Activated naive CD4-positive, alpha-beta T cell treated with anti-CD3 and anti-CD28 coated beads, Interleukin-2, amount 10 ng/mL, durations not matched to agents 7 days and 5 days (primary cell): ENCODE data around the gene ADCY10.

Experiments used
- CTCF ChIA-PET: fragments of 350-600 bp; sonication (Branson Sonifier 250); formaldehyde crosslinking; loops from one replicate; lab custom pipeline; 2021; ENCODE audit warnings: antibody characterized with exemption; lab: Charles Lee
- DNase-seq: peaks from one replicate; pipeline ENCODE4 v3.0.0-alpha.2; 2020
- H3K27ac Mint-ChIP-seq: one replicate; pipeline ENCODE4 v1.8.0; 2021; ENCODE audit warnings: mild to moderate bottlenecking, moderate library complexity, mixed read lengths
- H3K27me3 Mint-ChIP-seq: one replicate; pipeline ENCODE4 v1.8.0; 2021; ENCODE audit warnings: mild to moderate bottlenecking, mixed read lengths
- H3K36me3 Mint-ChIP-seq: one replicate; pipeline ENCODE4 v1.8.0; 2021; ENCODE audit warnings: mixed read lengths
- H3K4me1 Mint-ChIP-seq: one replicate; pipeline ENCODE4 v1.8.0; 2021; ENCODE audit warnings: mixed read lengths
- H3K4me3 Mint-ChIP-seq: one replicate; pipeline ENCODE4 v1.8.0; 2021; ENCODE audit warnings: mild to moderate bottlenecking, moderate library complexity, mixed read lengths
- H3K9me3 Mint-ChIP-seq: one replicate; pipeline ENCODE4 v1.8.0; 2021; ENCODE audit warnings: mixed read lengths

ADCY10 gene, protein sequence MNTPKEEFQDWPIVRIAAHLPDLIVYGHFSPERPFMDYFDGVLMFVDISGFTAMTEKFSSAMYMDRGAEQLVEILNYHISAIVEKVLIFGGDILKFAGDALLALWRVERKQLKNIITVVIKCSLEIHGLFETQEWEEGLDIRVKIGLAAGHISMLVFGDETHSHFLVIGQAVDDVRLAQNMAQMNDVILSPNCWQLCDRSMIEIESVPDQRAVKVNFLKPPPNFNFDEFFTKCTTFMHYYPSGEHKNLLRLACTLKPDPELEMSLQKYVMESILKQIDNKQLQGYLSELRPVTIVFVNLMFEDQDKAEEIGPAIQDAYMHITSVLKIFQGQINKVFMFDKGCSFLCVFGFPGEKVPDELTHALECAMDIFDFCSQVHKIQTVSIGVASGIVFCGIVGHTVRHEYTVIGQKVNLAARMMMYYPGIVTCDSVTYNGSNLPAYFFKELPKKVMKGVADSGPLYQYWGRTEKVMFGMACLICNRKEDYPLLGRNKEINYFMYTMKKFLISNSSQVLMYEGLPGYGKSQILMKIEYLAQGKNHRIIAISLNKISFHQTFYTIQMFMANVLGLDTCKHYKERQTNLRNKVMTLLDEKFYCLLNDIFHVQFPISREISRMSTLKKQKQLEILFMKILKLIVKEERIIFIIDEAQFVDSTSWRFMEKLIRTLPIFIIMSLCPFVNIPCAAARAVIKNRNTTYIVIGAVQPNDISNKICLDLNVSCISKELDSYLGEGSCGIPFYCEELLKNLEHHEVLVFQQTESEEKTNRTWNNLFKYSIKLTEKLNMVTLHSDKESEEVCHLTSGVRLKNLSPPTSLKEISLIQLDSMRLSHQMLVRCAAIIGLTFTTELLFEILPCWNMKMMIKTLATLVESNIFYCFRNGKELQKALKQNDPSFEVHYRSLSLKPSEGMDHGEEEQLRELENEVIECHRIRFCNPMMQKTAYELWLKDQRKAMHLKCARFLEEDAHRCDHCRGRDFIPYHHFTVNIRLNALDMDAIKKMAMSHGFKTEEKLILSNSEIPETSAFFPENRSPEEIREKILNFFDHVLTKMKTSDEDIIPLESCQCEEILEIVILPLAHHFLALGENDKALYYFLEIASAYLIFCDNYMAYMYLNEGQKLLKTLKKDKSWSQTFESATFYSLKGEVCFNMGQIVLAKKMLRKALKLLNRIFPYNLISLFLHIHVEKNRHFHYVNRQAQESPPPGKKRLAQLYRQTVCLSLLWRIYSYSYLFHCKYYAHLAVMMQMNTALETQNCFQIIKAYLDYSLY (N-terminal part only)

DNA sequence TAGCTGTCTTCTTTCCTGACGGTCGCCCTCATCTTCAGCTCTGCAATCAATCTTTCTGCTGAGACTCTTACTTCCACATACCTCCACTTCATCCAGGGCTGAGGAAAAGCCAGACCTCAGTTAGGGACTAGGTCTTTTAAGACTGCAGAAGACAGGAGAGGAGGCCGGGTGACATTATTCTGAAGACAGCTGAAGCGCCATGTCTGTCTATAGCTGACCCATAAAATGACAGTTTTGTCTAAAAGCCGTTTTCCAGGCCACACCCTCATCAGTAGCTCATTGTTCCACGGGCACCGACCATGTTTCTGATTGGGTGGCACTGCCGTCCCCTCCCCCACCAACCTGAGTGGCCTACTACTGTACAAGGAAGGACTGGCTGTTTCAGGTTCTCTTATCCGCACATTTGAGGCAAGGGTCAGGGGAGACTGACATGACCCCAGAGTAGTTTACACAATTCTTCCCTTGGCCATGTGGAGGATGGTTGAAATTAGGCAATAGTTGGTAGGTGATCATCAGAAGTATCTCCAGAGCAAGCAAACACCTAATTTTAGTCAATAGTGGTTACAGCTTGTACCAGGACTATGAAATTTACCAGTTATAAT lies at the start of gene ADCY10:
TSS of gene ADCY10 (minus strand) at position 240 of the 602 bp plus-strand sequence. CDS start 8,994 bp downstream, outside the sequence.
- Mint-ChIP-seq H3K27me3 (no peaks in the 10 kb centered on the region), H3K4me3 (no peak within 1 kb of the TSS), H3K36me3 (peaks cover 8% of the 10 kb centered on the region), H3K9me3 (peaks cover 6% of the 10 kb centered on the region), H3K27ac (no peak within 1 kb of the TSS), H3K4me1 (no peaks in the 10 kb centered on the region)
- no peak for DNase-seq
- CTCF ChIA-PET, result interaction anchor here (0.9 kb wide), 1 partner anchor 169 kb away, joined by 4 read pairs; no protein-coding TSS in a partner anchor

DNA sequence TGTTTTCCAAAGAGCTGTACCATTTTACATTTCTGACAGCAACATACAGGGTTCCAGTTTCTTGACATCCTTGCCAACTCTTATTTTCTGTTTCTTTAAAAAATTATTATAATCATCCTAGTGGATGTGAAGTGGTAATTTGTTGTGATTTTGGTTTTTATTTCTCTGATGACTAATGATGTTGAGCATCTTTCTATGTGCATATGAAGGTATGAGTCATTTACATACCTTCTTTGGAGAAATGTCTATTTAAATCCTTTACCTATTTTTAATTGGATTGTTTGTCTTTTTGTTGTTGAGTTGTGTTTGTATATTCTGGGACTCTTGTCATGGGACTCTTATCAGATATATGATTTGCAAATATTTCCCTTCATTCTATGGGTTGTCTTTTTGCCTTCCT lies 43.8 kb upstream of the ADCY10 start:
- CTCF ChIA-PET, result no interaction called here
- DNase-seq, result no peak
- Mint-ChIP-seq H3K27ac (no peak overlapping the region), H3K36me3 (peaks cover 18% of the 10 kb centered on the region), H3K9me3 (no peaks in the 10 kb centered on the region), H3K4me1 (peaks cover 2% of the 10 kb centered on the region), H3K27me3 (no peaks in the 10 kb centered on the region), H3K4me3 (no peak overlapping the region)

DNA sequence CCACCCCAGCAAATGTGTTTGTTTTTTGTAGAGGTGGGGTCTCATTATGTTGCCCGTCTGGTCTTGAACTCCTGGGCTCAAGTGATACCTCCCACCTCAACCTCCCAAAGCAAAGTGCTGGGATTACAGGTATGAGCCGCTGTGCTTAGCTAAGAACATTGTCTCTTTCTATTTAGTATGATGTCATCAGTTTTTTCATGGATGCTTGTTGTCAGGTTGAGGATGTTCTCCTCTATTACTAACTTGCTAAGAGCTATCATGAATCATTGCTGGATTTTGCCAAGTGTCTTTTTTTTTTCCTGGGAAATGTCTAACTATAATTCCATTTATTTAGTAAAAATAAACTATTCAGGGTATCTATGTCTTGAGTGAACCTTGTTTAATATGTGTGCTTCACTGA lies 42.0 kb upstream of the ADCY10 start:
- Mint-ChIP-seq H3K4me1 (peaks cover 2% of the 10 kb centered on the region), H3K9me3 (no peaks in the 10 kb centered on the region), H3K36me3 (peaks cover 24% of the 10 kb centered on the region), H3K27me3 (no peaks in the 10 kb centered on the region), H3K4me3 (no peak overlapping the region), H3K27ac (no peak overlapping the region)
- CTCF ChIA-PET, result no interaction called here
- no peak for DNase-seq

DNA sequence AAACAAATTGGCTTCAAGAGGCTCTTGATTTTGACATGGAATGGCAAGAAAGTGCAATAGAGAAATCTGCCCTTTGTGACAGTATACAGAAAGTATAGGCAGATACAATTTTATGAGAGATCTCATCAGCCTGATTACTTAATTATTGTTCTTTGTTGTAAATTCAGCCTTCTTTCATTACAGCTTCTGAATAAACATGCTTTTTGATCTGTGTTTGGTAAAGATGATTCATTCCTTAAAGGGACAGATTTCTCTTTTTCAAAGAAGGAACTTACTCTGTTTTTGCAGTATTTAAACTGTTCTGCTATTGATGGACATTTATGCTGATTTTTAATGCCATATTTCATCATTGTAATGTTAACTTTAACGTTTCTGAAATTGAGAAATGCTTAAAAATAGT lies 36.6 kb upstream of the ADCY10 start:
- H3K27ac Mint-ChIP-seq, result no peak overlapping the region
- CTCF ChIA-PET, result no interaction called here
- peaks cover 18% of the 10 kb centered on the region for H3K4me1 Mint-ChIP-seq
- H3K4me3 Mint-ChIP-seq, result no peak overlapping the region
- no peak for DNase-seq
- no peaks in the 10 kb centered on the region for H3K9me3 Mint-ChIP-seq
- H3K27me3 Mint-ChIP-seq, result no peaks in the 10 kb centered on the region
- H3K36me3 Mint-ChIP-seq, result peaks cover 28% of the 10 kb centered on the region

DNA sequence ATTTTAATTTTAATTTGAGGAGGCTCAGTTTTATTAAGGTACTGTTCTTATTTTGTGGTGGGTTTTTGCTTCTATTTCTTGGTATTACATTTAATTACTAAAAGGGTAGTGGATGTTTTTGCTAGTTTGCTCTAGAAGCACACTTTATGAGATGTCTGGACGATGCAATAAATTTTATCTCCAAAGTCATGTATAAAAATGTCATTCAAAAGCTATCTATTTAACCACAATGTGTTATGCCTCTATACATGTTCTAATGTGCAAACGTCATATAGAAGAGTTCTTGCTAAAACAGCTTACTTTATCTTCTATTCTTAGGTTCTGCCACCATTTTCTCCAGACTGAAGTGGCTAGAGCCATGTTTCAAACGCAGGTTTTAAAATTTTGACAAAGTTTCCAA lies 35.9 kb upstream of the ADCY10 start:
- no peak for DNase-seq
- H3K27ac Mint-ChIP-seq, result no peak overlapping the region
- peaks cover 16% of the 10 kb centered on the region for H3K4me1 Mint-ChIP-seq
- H3K27me3 Mint-ChIP-seq, result no peaks in the 10 kb centered on the region
- H3K9me3 Mint-ChIP-seq, result no peaks in the 10 kb centered on the region
- H3K36me3 Mint-ChIP-seq, result peaks cover 24% of the 10 kb centered on the region
- CTCF ChIA-PET, result interaction anchor here (0.6 to 0.9 kb wide), 2 partner anchors 9 to 12 kb away, joined by 3 read pairs; partner anchors contain the start of gene MPC2
- no peak overlapping the region for H3K4me3 Mint-ChIP-seq

DNA sequence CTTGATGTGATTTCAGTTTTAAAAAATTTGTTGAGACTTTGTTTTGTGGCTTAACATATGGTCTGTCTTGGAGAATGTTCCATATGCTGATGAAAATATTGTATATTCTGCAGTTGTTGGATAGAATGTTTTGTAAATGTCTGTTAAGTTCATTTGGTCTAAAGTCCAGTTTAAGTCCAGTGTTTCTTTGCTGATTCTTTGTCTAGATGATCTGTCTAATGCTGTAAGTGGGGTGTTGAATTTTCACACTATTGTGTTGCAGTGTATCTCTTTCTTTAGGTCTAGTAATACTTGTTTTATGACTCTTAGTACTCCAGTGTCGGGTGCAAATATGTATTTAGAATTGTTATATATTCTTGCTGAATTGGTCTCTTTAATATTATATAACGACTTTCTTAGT lies 33.8 kb upstream of the ADCY10 start:
- CTCF ChIA-PET, result no interaction called here
- H3K27me3 Mint-ChIP-seq, result no peaks in the 10 kb centered on the region

DNA sequence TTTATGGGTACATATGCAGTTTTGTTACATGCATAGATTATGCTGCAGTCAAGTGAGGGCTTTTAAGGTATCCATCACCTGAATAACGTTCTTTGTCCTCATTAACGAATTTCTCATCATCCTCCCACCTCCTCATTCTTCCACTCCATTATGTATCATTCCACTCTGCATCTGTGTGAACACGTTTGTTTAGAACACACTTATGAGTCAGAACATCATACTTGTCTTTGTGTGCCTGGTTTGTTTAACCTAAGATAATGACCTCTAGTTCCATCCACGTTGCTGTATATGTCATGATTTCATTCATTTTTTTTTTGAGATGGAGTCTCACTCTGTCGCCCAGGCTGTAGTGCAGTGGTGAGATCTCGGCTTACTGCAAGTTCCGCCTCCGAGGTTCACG lies 29.6 kb upstream of the ADCY10 start:
- Mint-ChIP-seq H3K27ac (no peak overlapping the region), H3K4me3 (no peak overlapping the region), H3K4me1 (peaks cover 23% of the 10 kb centered on the region), H3K27me3 (no peaks in the 10 kb centered on the region), H3K36me3 (peaks cover 17% of the 10 kb centered on the region), H3K9me3 (peaks cover 2% of the 10 kb centered on the region)
- CTCF ChIA-PET, result no interaction called here
- no peak for DNase-seq

More for the DNA sequence above, 33.8 kb upstream of the ADCY10 start:
- Mint-ChIP-seq H3K36me3 (peaks cover 27% of the 10 kb centered on the region), H3K4me1 (peaks cover 18% of the 10 kb centered on the region), H3K4me3 (no peak overlapping the region), H3K27ac (no peak overlapping the region), H3K9me3 (peaks cover 2% of the 10 kb centered on the region)
- DNase-seq, result no peak

DNA sequence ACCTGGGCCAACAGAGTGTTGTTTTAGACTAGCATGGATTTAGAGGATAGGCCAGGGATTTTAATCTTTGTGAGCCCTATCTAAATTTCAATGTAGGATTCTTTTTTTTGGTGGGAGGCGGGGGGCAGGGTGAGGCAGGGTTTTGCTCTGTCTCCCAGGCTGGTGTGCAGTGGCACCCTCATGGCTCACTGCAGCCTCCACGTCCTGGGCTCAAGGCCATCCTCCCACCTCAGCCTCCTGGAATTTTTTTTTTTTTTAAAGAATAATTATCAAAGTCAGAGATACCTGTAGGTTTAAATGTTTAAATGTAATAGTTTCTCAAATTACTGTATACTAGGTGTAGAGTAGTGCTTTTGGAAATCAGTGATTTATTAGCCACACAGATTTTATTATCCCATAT lies 26.3 kb upstream of the ADCY10 start:
- CTCF ChIA-PET, result no interaction called here
- no peak for DNase-seq
- Mint-ChIP-seq H3K4me3 (no peak overlapping the region), H3K27ac (no peak overlapping the region), H3K27me3 (no peaks in the 10 kb centered on the region), H3K4me1 (peaks cover 13% of the 10 kb centered on the region), H3K9me3 (peaks cover 2% of the 10 kb centered on the region), H3K36me3 (peaks cover 15% of the 10 kb centered on the region)

DNA sequence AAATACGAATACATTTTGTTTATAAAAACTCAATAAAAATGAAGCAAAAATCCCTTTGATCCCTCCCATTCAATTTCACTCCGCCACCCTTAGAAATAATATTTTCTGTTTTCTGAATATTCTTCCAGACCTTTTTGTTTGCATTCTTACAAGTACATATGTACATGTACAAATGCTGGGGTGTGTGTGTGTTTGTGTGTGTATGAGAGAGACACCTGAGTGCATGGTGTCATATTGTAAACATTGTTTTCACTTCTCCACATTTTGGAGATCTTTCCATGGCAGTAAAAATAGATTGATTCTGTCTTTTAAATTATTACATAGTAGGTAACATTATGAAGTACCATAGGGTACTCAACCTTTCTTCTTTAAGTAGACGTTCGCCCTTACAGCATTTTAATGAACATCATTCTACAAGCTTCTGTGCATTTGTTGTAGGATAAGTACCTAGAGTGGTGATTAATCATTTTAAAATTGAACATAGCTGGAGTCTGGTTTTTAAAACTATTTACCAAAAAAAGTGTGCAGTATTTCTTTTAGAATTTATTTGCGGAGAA lies 24.2 kb upstream of the ADCY10 start:
- no peaks in the 10 kb centered on the region for H3K27me3 Mint-ChIP-seq
- H3K36me3 Mint-ChIP-seq, result peaks cover 3% of the 10 kb centered on the region
- DNase-seq, result no peak
- H3K27ac Mint-ChIP-seq, result peak overlapping the region; percentile 92
- no peaks in the 10 kb centered on the region for H3K9me3 Mint-ChIP-seq
- H3K4me3 Mint-ChIP-seq, result peak overlapping the region; percentile 81
- H3K4me1 Mint-ChIP-seq, result peaks cover 27% of the 10 kb centered on the region
- CTCF ChIA-PET, result no interaction called here

DNA sequence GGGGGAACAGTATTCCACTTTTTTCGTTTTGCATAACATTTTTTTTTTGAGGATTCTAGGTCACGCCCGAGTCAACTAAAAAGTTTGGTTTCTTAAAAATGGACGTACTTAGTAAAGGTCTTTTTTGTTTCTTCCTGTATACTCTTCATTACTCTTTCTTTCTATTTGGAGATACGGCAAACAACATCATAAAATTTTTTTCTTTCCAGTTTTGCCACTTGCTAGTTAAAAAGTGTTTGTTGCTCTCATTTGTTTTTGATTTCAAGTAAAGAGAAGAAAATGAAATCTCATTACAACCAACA lies 23.7 kb upstream of the ADCY10 start:
- Mint-ChIP-seq H3K27ac (peak overlapping the region; percentile 92), H3K4me1 (peaks cover 31% of the 10 kb centered on the region), H3K4me3 (peak overlapping the region; percentile 81), H3K36me3 (peaks cover 2% of the 10 kb centered on the region), H3K9me3 (no peaks in the 10 kb centered on the region), H3K27me3 (no peaks in the 10 kb centered on the region)
- DNase-seq, result no peak
- CTCF ChIA-PET, result interaction anchor here (1.0 to 3.2 kb wide), 2 partner anchors 12 to 145 kb away, joined by 3 to 16 read pairs; no protein-coding TSS in a partner anchor

DNA sequence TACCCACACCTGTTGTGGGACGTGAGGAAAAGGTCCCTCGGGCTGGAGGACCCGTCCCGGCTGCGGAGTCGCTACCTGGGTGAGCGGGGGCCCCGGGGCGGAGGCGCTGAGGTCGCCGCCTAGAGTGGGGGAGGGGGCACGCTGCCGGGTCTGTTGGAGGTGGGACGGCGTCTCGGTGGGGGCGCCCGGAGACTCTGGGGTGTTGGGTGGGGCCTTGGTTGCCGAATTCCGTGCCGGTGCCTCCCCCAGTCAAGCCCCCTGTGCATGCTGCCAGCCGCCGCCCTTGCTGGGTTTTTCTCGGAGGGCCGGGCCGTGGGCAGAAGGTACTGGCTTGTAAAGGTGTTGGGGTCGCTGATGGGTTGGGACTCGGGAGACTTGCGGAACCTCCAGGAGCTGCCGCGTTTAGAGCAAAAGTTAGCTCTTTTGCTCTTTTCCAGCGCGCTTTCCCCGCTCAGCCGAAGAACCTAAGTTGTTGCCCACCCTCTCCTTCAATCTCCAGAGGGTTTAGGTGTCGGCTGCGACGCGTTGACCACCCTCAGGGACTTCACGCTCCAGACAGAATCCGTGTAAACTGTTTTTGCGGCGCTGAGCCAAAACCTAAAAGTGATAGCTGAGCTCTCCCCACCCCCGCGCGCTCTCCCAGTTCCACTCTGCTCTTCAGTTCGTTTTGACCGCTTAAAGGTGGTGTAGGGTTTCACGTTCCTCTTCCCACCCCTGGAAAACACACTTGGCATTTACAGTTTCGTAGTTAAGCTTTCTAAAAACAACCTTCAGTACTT lies 23.2 kb upstream of the ADCY10 start, which contains the start of gene MPC2:
TSS of gene MPC2 (minus strand) at position 143 of the 779 bp plus-strand sequence. CDS start 1,231 bp downstream, outside the sequence.
- CTCF ChIA-PET, result interaction anchor here (0.6 to 3.2 kb wide), 3 partner anchors 8 to 145 kb away, joined by 3 to 16 read pairs (median 3); no protein-coding TSS in a partner anchor
- no peaks in the 10 kb centered on the region for H3K9me3 Mint-ChIP-seq

DNA sequence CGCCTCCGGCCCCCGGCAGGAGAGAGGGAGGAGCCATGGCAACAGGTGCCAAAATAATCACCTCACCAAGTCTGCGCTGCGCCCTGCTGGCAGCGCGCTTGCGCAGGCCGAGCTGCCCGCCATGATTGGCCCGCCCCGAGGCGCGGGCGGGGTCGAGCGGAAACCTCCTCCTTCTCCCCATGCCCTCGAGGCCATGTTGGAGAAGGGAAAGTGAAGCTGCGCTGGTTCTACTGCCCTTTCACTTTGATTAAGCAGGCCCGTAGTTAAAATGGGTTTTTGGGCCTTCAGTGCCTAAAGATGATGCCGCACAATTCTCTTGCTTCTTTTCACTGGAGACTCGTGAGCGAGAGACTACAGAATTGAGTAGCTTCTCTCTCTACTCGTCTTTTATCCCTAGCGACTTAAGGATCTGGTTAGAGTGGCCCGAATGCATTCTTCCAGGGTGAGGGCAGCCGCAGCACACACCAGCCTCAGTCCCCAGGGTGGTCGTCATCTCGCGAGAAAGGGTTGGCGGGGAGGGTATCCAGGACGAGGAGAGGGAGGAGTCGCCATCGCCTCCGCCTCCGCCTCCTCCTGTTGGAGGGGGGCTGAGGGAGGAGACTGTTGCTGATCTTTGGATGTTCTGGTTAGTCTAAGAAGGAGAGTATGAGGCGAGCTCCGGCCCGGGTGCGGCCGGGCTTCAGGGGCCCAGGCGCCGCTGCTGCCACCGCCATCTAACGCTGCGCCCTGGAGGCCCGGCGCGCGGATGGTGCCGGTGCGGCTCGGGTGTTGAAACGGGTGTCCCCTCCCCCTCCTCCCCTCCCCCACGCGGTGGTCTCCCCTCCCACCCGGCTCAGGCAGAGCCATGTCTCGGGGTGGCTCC lies 22.4 kb upstream of the ADCY10 start, which contains the start of gene DCAF6:
TSS of gene DCAF6 (plus strand) at position 616 of the 862 bp plus-strand sequence. CDS start at position 845, 229 bp downstream.
- Mint-ChIP-seq H3K36me3 (peaks cover 2% of the 10 kb centered on the region), H3K4me3 (peak within 1 kb of the TSS; percentile 81), H3K9me3 (no peaks in the 10 kb centered on the region), H3K27me3 (no peaks in the 10 kb centered on the region), H3K27ac (peak within 1 kb of the TSS; percentile 92), H3K4me1 (peaks cover 31% of the 10 kb centered on the region)
- CTCF ChIA-PET, result interaction anchor here (0.6 to 3.2 kb wide), 6 partner anchors 9 to 298 kb away, joined by 3 to 16 read pairs (median 3); no protein-coding TSS in a partner anchor
- DNase-seq, result peak; percentile 98

More for the DNA sequence above, 23.2 kb upstream of the ADCY10 start, which contains the start of gene MPC2:
- peak within 1 kb of the TSS; percentile 81 for H3K4me3 Mint-ChIP-seq
- peak; percentile 80 for DNase-seq
- peaks cover 31% of the 10 kb centered on the region for H3K4me1 Mint-ChIP-seq
- peaks cover 2% of the 10 kb centered on the region for H3K36me3 Mint-ChIP-seq
- H3K27me3 Mint-ChIP-seq, result no peaks in the 10 kb centered on the region
- peak within 1 kb of the TSS; percentile 92 for H3K27ac Mint-ChIP-seq
